Measurements from ENCODE around the gene KRT77. TPM values are rescaled to one million over a fixed set of nuclear protein-coding genes. Genes with fewer than 3 reads are reported as not detected.
A peak's percentile ranks its signal among the peaks of the same experiment; 100 is the strongest.

KRT77 gene
- total RNA-seq, 2 donors from 2014 or later, result not detected

GRCh38 chr12:52689936-52690335, 13.4 kb downstream of the KRT77 start:
- Histone ChIP-seq H3K4me1 (no peaks in the 10 kb centered on the region), H3K4me3 (no peak overlapping the region), H3K27me3 (peaks cover 3% of the 10 kb centered on the region), H3K9me3 (no peaks in the 10 kb centered on the region), H3K9ac (ENCODE audit: low read depth in 2 of 2, low read length in 2 of 2) (no peak overlapping the region), H3K27ac (no peak overlapping the region), H3K36me3 (no peaks in the 10 kb centered on the region)
- intact Hi-C loops (cut with DNase I), result no loop called here
- DNase-seq, result no peak
- no peak for TF ChIP-seq CTCF (IDR thresholded peaks at IDR 0.05)

GRCh38 chr12:52689239-52689638, 14.1 kb downstream of the KRT77 start:
- Histone ChIP-seq H3K27ac (no peak overlapping the region), H3K4me1 (no peaks in the 10 kb centered on the region), H3K36me3 (no peaks in the 10 kb centered on the region), H3K27me3 (peaks cover 3% of the 10 kb centered on the region), H3K9me3 (no peaks in the 10 kb centered on the region), H3K9ac (ENCODE audit: low read depth in 2 of 2, low read length in 2 of 2) (no peak overlapping the region), H3K4me3 (no peak overlapping the region)
- no peak for DNase-seq
- intact Hi-C loops (cut with DNase I), result no loop called here
- TF ChIP-seq CTCF (IDR thresholded peaks at IDR 0.05), result no peak

GRCh38 chr12:52688481-52688880, 14.8 kb downstream of the KRT77 start:
- Histone ChIP-seq H3K27me3 (peaks cover 3% of the 10 kb centered on the region), H3K9ac (ENCODE audit: low read depth in 2 of 2, low read length in 2 of 2) (no peak overlapping the region), H3K4me1 (no peaks in the 10 kb centered on the region)

GRCh38 chr12:52687497-52688385, 15.6 kb downstream of the KRT77 start:
- intact Hi-C loops (cut with DNase I), result no loop called here
- H3K4me1 ChIP-seq, result no peaks in the 10 kb centered on the region

More at GRCh38 chr12:52688481-52688880, 14.8 kb downstream of the KRT77 start:
- no peak overlapping the region for H3K27ac ChIP-seq
- DNase-seq, result no peak
- no peaks in the 10 kb centered on the region for H3K9me3 ChIP-seq
- no peak for TF ChIP-seq CTCF (IDR thresholded peaks at IDR 0.05)
- intact Hi-C loops (cut with DNase I), result no loop called here
- no peaks in the 10 kb centered on the region for H3K36me3 ChIP-seq
- H3K4me3 ChIP-seq, result no peak overlapping the region

More at GRCh38 chr12:52687497-52688385, 15.6 kb downstream of the KRT77 start:
- Histone ChIP-seq H3K27me3 (peaks cover 3% of the 10 kb centered on the region), H3K27ac (no peak overlapping the region), H3K4me3 (no peak overlapping the region), H3K9ac (ENCODE audit: low read depth in 2 of 2, low read length in 2 of 2) (no peak overlapping the region), H3K36me3 (no peaks in the 10 kb centered on the region), H3K9me3 (no peaks in the 10 kb centered on the region)
- DNase-seq, result peak; percentile 57
- no peak for TF ChIP-seq CTCF (IDR thresholded peaks at IDR 0.05)
